Heart left ventricle (tissue), 13 donors: ENCODE measurements around the gene POLR1C.

Experiments used
- POLR2A ChIP-seq, 2 donors: fragments of 450-650 bp; IDR thresholded peaks; one replicate each; pipeline ENCODE4 v1.6.1; 2017; ENCODE audit warnings: antibody characterized with exemption in 2 of 2, mild to moderate bottlenecking in 2 of 2, moderate library complexity in 2 of 2
- TF ChIP-seq, protein P1 (sequence below), 12 donors: fragments of 200-600 bp; sonication (generic) in 4 of 12; IDR thresholded peaks; one replicate each; pipeline versions ENCODE4 v1.5.0 to v1.8.0; 2018 to 2022; ENCODE audit warnings: antibody characterized with exemption in 12 of 12, mild to moderate bottlenecking in 5 of 12
- donor health status: ischemic (EF 13 %, LVEDD 7.1; RV severe dilation, severe dysfunction).
- donor health status: DM: no; HTN: yes; CAD: no.
- donor health status: DM: no; HTN: no; CAD: no.
- donor health status: ischemic (EF 25% LVEDD 6.9; RV normal size, moderate dysfunction).
- donor health status: ischemic (EF 25% LVEDD 5.7; RV mildly dilated, moderate dysfunction).
- donor health status: ischemic (EF 35%, LVEDD 5.7; RV mildly dilated, moderate dysfunction).
- donor health status: nonischemic (EF 11% LVEDD 7.7; RV severe dilation, severe dysfunction).
- donor health status: DM: yes; HTN: yes; CAD: no.
- donor health status: PGD.
- donor health status: ischemic (EF 29% LVEDD 5.4; RV normal size, mild dysfunction).
- donor health status: nonischemic (EF 23%, LVEDD 6.1; RV moderate dilation, normal function).

GRCh38 chr6:43547222-43547621 lies 30.3 kb downstream of the POLR1C start:
- TF ChIP-seq, protein P1, sequence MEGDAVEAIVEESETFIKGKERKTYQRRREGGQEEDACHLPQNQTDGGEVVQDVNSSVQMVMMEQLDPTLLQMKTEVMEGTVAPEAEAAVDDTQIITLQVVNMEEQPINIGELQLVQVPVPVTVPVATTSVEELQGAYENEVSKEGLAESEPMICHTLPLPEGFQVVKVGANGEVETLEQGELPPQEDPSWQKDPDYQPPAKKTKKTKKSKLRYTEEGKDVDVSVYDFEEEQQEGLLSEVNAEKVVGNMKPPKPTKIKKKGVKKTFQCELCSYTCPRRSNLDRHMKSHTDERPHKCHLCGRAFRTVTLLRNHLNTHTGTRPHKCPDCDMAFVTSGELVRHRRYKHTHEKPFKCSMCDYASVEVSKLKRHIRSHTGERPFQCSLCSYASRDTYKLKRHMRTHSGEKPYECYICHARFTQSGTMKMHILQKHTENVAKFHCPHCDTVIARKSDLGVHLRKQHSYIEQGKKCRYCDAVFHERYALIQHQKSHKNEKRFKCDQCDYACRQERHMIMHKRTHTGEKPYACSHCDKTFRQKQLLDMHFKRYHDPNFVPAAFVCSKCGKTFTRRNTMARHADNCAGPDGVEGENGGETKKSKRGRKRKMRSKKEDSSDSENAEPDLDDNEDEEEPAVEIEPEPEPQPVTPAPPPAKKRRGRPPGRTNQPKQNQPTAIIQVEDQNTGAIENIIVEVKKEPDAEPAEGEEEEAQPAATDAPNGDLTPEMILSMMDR (IDR thresholded peaks at IDR 0.05): no peak
- no peak for TF ChIP-seq POLR2A (IDR thresholded peaks at IDR 0.05)
